Activated CD8-positive, alpha-beta T cell treated with anti-CD3 and anti-CD28 coated beads for 36 hours (primary cell): ENCODE measurements around the gene GOLT1A. TPM values are rescaled to one million over a fixed set of nuclear protein-coding genes. Genes with fewer than 3 reads are reported as not detected.

ENCODE experiments used
- ATAC-seq: fragments of 200-7000 bp; cut with Tn5 transposase; one replicate; pipeline ENCODE4 v1.10.0; 2021; ENCODE audit warnings: mild to moderate bottlenecking, moderate library complexity
- CTCF ChIA-PET: fragments of 350-600 bp; sonication (Branson Sonifier 250); formaldehyde crosslinking; loops from one replicate; lab custom pipeline; 2021; ENCODE audit warnings: antibody characterized with exemption; lab: Charles Lee
- POLR2A ChIA-PET: fragments of 350-600 bp; sonication (Branson Sonifier 250); formaldehyde crosslinking; loops from one replicate; lab custom pipeline; 2021; ENCODE audit warnings: antibody characterized with exemption; lab: Charles Lee
- DNase-seq: peaks from one replicate; pipeline ENCODE4 v3.0.0-alpha.2; 2020
- H3K27ac Mint-ChIP-seq: one replicate; pipeline ENCODE4 v1.8.0; 2021; ENCODE audit warnings: mild to moderate bottlenecking, mixed read lengths
- H3K27me3 Mint-ChIP-seq: one replicate; pipeline ENCODE4 v1.8.0; 2021; ENCODE audit warnings: mixed read lengths
- H3K36me3 Mint-ChIP-seq: one replicate; pipeline ENCODE4 v1.8.0; 2021; ENCODE audit warnings: low read depth, mixed read lengths
- H3K4me1 Mint-ChIP-seq: one replicate; pipeline ENCODE4 v1.8.0; 2021; ENCODE audit warnings: low read depth, mixed read lengths
- H3K4me3 Mint-ChIP-seq: one replicate; pipeline ENCODE4 v1.8.0; 2021; ENCODE audit warnings: mild to moderate bottlenecking, moderate library complexity, mixed read lengths
- H3K9me3 Mint-ChIP-seq: one replicate; pipeline ENCODE4 v1.8.0; 2021; ENCODE audit warnings: mixed read lengths
- CTCF ChIP-seq: fragments of 200-600 bp; IDR thresholded peaks from one replicate; pipeline ENCODE4 v1.8.0; 2022; ENCODE audit warnings: antibody characterized with exemption, mild to moderate bottlenecking
- intact Hi-C: fragments of 100-400 bp; cut with micrococcal nuclease; formaldehyde crosslinking; loops from one replicate; pipeline ENCODE4 v1.10.0; 2022
- total RNA-seq, 2 experiments: library from RNA; stranded (reverse); gene quantifications; one replicate each; pipeline ENCODE4 v1.2.3, GENCODE V29; 2021

GOLT1A gene
- total RNA-seq, 2 experiments from 2014 or later = not detected

- Mint-ChIP-seq H3K9me3 (peaks cover 8% of the 10 kb centered on the region), H3K4me3 (no peak overlapping the region), H3K4me1 (no peaks in the 10 kb centered on the region), H3K27ac (no peak overlapping the region), H3K36me3 (peaks cover 3% of the 10 kb centered on the region), H3K27me3 (peaks cover 3% of the 10 kb centered on the region)
- TF ChIP-seq CTCF = no peak
- no peak for ATAC-seq
- ChIA-PET POLR2A (no interaction called here), CTCF (interaction anchor here (3.4 to 6.9 kb wide), 2 partner anchors 13 to 31 kb away, joined by 15 to 36 read pairs; no protein-coding TSS in a partner anchor)
- intact Hi-C loops = no loop called here
- DNase-seq = no peak
Observed at GRCh38 chr1:204176049-204176448, 37.7 kb downstream of the GOLT1A start.

DNA sequence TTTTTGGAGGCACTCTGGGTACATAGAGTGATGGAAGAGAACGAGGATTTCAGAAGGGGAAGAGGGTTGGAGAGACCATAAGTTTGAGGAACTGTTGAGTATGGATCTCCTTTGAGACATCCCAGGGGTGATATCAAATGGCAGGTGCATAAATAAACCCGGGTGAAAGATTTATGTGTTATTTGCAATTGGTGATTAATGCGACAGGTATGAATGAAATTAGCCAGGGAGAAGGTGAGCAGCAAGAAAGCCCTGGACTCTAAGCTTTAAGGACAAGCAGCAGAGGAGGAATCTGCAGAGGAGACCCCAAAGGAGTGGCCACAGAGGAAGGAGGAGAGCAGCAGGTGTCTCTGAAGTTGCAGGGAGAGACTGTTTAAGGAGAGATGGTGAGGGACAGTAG, 38.8 kb downstream of the GOLT1A start:
- H3K4me3 Mint-ChIP-seq = no peak overlapping the region
- H3K27me3 Mint-ChIP-seq = peaks cover 3% of the 10 kb centered on the region
- no peak for TF ChIP-seq CTCF
- H3K36me3 Mint-ChIP-seq = peaks cover 3% of the 10 kb centered on the region
- H3K27ac Mint-ChIP-seq = no peak overlapping the region
- peaks cover 19% of the 10 kb centered on the region for H3K9me3 Mint-ChIP-seq
- intact Hi-C loops = no loop called here
- ChIA-PET CTCF (interaction anchor here (1.6 to 6.9 kb wide), 3 partner anchors 12 to 32 kb away, joined by 3 to 36 read pairs (median 15); no protein-coding TSS in a partner anchor), POLR2A (no interaction called here)
- no peaks in the 10 kb centered on the region for H3K4me1 Mint-ChIP-seq
- no peak for DNase-seq
- ATAC-seq = no peak

- ChIA-PET CTCF (interaction anchor here (1.7 to 6.9 kb wide), 2 partner anchors 10 to 34 kb away, joined by 7 to 36 read pairs; no protein-coding TSS in a partner anchor), POLR2A (interaction anchor here (1.4 kb wide), 1 partner anchor 17 kb away, joined by 3 read pairs; no protein-coding TSS in a partner anchor)
- ATAC-seq (no peak), DNase-seq (no peak)
- no peak for TF ChIP-seq CTCF
- Mint-ChIP-seq H3K9me3 (peaks cover 33% of the 10 kb centered on the region), H3K36me3 (peaks cover 3% of the 10 kb centered on the region), H3K27ac (no peak overlapping the region), H3K4me3 (no peak overlapping the region), H3K4me1 (no peaks in the 10 kb centered on the region), H3K27me3 (peaks cover 4% of the 10 kb centered on the region)
- intact Hi-C loops = no loop called here
Observed at GRCh38 chr1:204172404-204173029, 41.3 kb downstream of the GOLT1A start.

DNA sequence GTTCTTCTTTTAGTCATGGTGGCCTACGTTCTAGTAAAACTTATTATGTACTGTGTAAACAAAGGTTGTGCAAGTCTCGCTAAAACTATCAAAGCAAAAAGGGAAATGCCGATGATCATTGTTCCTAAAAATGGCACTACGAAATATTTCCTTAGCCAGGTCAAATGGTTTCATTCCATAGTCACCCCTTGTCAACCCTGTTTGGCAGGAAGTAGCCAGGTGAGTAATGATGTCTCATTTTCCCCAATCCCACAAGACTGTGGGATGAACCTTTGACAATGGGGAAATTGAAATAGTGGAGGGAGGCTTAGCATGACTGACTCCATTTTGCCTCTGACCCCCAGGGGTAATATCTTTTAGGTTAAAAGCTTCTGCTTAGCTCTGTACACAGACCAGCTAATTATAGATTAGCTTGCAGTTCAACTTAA, 42.0 kb downstream of the GOLT1A start:
- Mint-ChIP-seq H3K4me3 (no peak overlapping the region), H3K27ac (no peak overlapping the region), H3K9me3 (peaks cover 35% of the 10 kb centered on the region), H3K27me3 (peaks cover 6% of the 10 kb centered on the region), H3K4me1 (no peaks in the 10 kb centered on the region), H3K36me3 (peaks cover 3% of the 10 kb centered on the region)
- TF ChIP-seq CTCF = no peak
- DNase-seq = no peak
- no peak for ATAC-seq
- intact Hi-C loops = no loop called here
- ChIA-PET POLR2A (interaction anchor here (0.7 kb wide), 1 partner anchor 201 kb away, joined by 3 read pairs; no protein-coding TSS in a partner anchor), CTCF (interaction anchor here (1.7 to 6.9 kb wide), 2 partner anchors 9 to 35 kb away, joined by 7 to 36 read pairs; no protein-coding TSS in a partner anchor)

GRCh38 chr1:204170494-204171155, 43.2 kb downstream of the GOLT1A start:
- Mint-ChIP-seq H3K4me3 (no peak overlapping the region), H3K9me3 (peaks cover 35% of the 10 kb centered on the region), H3K27ac (no peak overlapping the region), H3K27me3 (peaks cover 6% of the 10 kb centered on the region), H3K36me3 (peaks cover 3% of the 10 kb centered on the region), H3K4me1 (no peaks in the 10 kb centered on the region)
- DNase-seq = no peak
- ATAC-seq = no peak
- TF ChIP-seq CTCF = no peak
- CTCF ChIA-PET = interaction anchor here (1.6 kb wide), 1 partner anchor 37 kb away, joined by 4 read pairs; no protein-coding TSS in a partner anchor
- intact Hi-C loops = no loop called here
- POLR2A ChIA-PET = no interaction called here
